GM21526 (cell line): ENCODE measurements around the gene TPSAB1.
"Not testable (repeated sequence)": the region's sequence is repeated elsewhere in the genome, so short reads cannot be mapped to it uniquely, and the experiment has no call there.

Experiments used
- ATAC-seq: cut with Tn5 transposase; IDR thresholded peaks from one replicate; pipeline ENCODE4 v1.9.1; 2021; ENCODE audit warnings: moderate library complexity; ENCODE audit not compliant: unreplicated experiment, low FRiP score

The TPSAB1 gene

GRCh38 chr16:1240436-1240835 lies at the start of gene TPSAB1:
Gene TPSAB1 (plus strand): TSS chr16:1240705. CDS start chr16:1240939, 234 bp downstream.
- not testable (repeated sequence) for ATAC-seq

GRCh38 chr16:1190789-1191188 lies 49.7 kb upstream of the TPSAB1 start:
- not testable (repeated sequence) for ATAC-seq

- no peak for ATAC-seq
These were observed 48.0 kb upstream of the TPSAB1 start for GRCh38 chr16:1192384-1193073.

GRCh38 chr16:1193143-1193824 lies 47.2 kb upstream of the TPSAB1 start:
- no peak for ATAC-seq

GRCh38 chr16:1193825-1194581 lies 46.5 kb upstream of the TPSAB1 start:
- ATAC-seq: no peak

- ATAC-seq: no peak
These were observed 45.7 kb upstream of the TPSAB1 start for GRCh38 chr16:1194665-1195392.

GRCh38 chr16:1195393-1195666 lies 45.2 kb upstream of the TPSAB1 start:
- ATAC-seq: no peak

GRCh38 chr16:1196494-1196893 lies 44.0 kb upstream of the TPSAB1 start:
- no peak for ATAC-seq

GRCh38 chr16:1197237-1197866 lies 43.2 kb upstream of the TPSAB1 start:
- ATAC-seq: no peak

GRCh38 chr16:1198194-1198593 lies 42.3 kb upstream of the TPSAB1 start:
- no peak for ATAC-seq

GRCh38 chr16:1198671-1199346 lies 41.7 kb upstream of the TPSAB1 start:
- ATAC-seq: not testable (repeated sequence)

GRCh38 chr16:1199347-1200013 lies 41.0 kb upstream of the TPSAB1 start:
- ATAC-seq: no peak

GRCh38 chr16:1200014-1200627 lies 40.4 kb upstream of the TPSAB1 start:
- ATAC-seq: no peak

GRCh38 chr16:1201444-1201843 lies 39.1 kb upstream of the TPSAB1 start:
- ATAC-seq: no peak

- no peak for ATAC-seq
These were observed 38.2 kb upstream of the TPSAB1 start for GRCh38 chr16:1202274-1202673.

GRCh38 chr16:1204933-1205332 lies 35.6 kb upstream of the TPSAB1 start:
- no peak for ATAC-seq

- no peak for ATAC-seq
These were observed 34.2 kb upstream of the TPSAB1 start for GRCh38 chr16:1206326-1206725.

GRCh38 chr16:1206786-1207185 lies 33.7 kb upstream of the TPSAB1 start:
- no peak for ATAC-seq

GRCh38 chr16:1208239-1208830 lies 32.2 kb upstream of the TPSAB1 start:
- ATAC-seq: no peak
